ENCODE measurements around the gene ARHGEF38.

DNA sequence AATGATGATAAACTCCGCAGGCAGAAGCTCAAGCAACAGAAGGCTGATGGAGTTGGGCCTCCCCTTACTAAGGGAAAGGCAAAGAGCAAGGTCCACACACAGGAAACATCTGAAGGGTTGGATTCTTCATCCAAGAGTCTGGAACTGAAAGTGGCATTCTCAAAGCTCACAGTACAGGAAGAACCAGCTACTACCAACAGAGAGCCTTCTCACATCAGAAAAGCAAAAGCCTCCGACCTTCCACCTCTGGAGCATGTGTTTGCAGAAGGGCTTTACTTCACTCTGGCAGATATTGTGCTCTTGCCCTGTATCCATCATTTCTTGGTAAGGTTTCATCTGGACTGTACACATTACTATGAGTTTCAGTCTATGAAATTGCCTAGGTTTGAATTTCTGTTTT lies 166.8 kb downstream of the ARHGEF38 start:
- no peak for TF ChIP-seq NFIC (IDR thresholded peaks at IDR 0.05)
- no peak for TF ChIP-seq TAF1 (IDR thresholded peaks at IDR 0.05; ENCODE audit: low read depth)
- no peak for TF ChIP-seq ZBTB7A (IDR thresholded peaks at IDR 0.05; ENCODE audit: low read depth)
- TF ChIP-seq YY1 (IDR thresholded peaks at IDR 0.05; ENCODE audit: low read depth) = no peak
